Dermis blood vessel endothelial cell (primary cell): Measurements from ENCODE around the gene RAB7B. TPM values are rescaled to one million over a fixed set of nuclear protein-coding genes. Genes with fewer than 3 reads are reported as not detected.

Experiments used
- DNase-seq: peaks from one replicate; pipeline ENCODE4 v3.0.0; 2010
- total RNA-seq: library from RNA; depleted of rRNA; stranded (reverse); fragments of >200 nt; gene quantifications from 2 replicates; pipeline ENCODE4 v1.2.3, GENCODE V29; 2014

The RAB7B gene
- total RNA-seq, 1 donor from 2014 or later, result not detected

DNA sequence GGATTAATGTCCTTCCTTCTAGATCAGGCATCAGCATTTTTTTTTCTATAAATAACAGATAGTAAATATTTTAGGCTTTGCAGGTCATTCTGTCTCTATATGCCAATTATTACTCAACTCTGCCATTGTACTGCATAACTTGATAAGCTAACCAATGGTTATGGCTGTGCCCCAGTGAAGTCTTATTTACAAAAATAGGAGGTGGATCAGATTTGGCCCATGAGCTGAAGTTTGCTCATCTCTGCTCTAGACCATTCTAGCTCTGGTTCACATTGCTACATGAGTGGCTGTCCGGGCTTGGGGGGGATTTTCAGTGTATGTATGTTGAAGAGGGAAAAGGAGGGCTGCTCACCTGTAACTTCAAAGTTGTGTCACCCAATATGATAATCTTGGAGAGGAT lies 10.1 kb downstream of the RAB7B start:
- DNase-seq, result no peak

DNA sequence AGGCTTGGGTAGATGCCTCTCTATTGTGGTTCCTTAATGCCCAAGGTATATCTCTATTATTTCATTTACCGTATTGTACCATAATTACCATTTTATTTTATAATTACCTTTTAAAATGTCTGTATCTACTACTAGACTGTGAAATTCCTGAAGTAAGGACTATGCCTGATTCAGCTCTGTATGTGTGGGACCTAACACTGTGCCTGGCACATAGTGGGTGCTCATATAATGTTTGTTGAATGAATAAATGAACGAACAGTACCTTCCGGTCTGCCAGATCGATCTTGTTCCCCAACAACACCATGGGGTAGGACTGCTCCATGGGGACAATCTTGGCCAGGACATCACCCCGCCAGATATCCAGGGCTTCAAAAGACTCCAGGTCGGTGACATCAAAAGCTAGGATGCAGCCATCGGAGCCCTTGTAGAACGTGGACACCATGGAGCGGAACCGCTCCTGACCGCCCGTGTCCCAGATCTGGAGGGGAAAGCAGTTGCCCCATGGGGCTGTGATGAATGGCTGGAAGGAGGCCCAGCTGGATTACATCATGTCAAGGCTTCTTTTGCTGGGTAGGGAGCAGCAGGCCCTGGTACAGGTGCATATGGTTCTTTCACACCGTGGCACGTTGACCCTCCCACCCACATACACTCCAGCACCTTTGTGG lies 10.8 kb downstream of the RAB7B start:
- DNase-seq, result no peak

DNA sequence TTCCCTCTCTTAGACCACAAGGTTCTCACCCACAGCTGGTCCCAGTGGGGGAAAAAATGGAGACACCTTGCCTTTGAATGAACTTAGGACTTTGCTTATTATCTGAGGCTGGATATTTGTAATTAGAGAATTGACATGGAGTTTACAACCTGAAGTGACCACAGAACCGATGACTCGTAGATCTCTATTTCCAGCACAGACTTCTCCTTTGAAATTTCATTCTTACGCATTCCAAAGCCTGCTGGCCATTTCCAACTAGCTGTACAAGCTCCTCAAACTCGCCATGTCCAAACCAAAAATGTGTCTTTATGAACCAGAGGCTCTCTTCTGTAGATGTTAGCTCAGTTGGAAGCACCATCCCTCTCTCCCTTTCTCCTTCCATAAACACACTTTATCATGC lies 12.0 kb downstream of the RAB7B start:
- no peak for DNase-seq

DNA sequence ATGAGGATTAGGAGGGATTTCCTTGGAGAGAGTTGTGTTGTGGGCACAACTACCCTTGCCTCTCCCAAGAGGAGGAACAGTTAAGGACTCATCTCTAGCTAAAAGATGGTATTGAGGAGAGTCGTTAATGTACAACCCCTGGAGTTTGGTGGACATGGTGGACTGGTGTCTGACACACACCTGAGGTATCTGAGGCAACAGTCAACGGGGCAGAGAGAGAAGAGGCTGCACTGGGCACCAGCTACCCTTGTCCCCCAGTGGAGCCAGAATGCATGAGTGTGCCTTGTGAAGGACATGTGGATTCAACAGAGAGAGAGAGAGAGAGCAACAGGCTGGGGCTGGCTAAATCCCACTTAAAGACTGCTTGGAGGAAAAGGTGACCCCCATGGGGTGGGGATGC lies 13.0 kb downstream of the RAB7B start:
- no peak for DNase-seq

- DNase-seq, result no peak
Measured at GRCh38 chr1:205989786-205990185, 13.4 kb downstream of the RAB7B start.

DNA sequence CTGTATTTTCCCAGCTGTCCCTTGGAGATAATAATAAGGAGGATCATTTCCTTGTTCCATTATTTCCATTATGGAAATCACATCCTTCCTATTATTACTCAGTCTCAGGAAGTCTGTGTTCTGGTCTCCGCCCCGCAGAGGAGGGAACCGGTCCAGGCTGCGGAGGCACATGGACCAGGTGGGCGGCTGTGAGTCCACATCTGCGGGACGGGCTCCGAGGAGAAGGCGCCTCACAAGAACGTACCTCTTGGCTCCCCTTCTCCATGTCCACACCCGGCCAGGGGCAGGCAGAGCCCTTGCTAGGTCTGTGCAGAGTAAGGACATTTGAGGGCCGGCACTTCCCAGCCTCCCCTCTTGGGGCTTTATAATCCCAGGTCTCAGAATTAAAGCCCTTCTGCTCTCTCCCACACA lies 14.6 kb downstream of the RAB7B start:
- peak; percentile 80 for DNase-seq

- no peak for DNase-seq
Measured at GRCh38 chr1:205986861-205987260, 16.3 kb downstream of the RAB7B start.

DNA sequence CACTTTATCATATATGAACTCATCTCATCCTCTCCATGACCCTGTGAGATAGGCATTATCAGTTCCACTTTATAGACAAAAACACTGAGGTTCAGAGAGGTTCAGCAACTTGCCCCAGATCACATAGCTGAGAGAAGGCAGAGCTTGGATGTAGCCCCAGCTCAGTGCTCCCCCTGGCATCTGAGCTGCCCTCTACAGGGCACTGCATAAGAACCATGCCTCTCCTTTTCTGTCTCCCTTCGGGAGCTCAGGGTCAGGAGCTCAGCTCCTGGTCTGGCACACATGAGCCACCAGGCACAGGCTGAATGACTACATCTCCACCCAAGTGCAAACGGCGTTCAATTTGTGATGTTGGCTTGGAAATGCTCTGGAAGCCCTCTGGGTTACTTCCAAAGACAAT lies 16.9 kb downstream of the RAB7B start:
- no peak for DNase-seq

DNA sequence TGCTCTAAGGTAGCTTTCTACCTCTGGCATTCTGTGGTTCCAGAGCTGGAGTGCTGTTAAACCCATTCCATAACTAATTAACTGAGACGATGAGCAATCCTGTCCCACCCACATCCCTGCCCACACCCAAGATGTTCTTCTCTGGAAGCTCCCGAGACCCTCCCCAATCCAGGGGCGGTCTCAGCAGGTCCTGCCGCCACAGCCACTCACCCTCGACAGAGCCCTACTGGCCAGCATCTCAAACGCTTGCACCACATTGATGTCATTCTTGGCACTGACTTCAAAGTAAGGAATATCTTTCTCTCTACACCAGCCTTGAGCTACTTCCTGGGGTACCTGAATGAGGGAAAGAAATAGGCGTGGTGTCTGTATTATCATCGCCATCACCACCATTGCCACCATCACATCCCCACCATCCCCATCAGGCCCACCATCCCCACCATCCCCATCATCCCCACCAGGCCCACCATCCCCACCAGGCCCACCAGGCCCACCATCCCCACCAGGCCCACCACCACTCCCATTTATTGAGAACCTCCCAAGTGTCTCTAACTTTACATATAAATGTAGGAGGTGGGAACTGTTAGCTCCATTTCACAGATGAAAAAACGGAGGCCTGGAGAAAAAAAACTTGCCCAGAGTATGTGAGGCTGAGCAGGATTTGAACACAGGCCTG lies 17.7 kb downstream of the RAB7B start:
- DNase-seq, result no peak

DNA sequence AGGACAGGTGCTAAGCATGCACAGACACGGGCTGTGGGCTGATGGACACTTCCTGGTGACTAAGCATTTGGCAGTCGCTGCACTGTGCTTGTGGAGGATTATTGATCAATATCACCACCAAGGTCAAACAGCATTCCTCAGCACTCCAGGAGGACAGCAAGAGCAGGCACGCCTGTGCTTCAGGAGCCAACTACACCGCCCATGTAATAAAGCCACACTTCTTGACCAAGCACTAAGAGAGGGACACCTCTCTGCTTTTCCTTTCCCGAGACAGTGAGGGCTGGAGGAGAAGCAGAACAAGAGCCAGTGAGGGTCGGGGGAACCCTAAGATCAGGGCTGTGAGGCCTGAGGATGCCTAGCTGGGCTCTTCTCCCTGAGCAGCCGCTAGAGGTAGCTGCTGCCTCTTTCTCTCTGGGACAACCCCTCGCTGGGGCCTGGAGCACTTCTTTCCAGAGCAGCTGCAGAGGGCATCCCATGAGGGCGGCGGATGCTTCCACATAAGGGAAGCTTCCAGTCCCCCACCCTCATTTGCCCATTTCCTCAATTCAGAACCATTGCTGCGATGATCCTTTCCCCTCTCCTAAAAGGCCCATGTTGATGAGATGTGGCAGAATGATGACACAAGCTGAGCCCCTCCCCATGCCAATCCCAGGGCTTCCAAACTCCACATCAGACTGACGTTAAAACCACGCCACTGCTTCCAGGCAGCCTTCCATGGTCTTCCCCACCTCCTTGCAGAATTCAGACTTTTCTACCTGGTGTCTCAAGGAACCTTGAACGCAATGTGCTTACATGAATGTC lies 19.1 kb downstream of the RAB7B start:
- peak; percentile 82 for DNase-seq

GRCh38 chr1:205981257-205981656 lies 21.9 kb downstream of the RAB7B start:
- no peak for DNase-seq

DNA sequence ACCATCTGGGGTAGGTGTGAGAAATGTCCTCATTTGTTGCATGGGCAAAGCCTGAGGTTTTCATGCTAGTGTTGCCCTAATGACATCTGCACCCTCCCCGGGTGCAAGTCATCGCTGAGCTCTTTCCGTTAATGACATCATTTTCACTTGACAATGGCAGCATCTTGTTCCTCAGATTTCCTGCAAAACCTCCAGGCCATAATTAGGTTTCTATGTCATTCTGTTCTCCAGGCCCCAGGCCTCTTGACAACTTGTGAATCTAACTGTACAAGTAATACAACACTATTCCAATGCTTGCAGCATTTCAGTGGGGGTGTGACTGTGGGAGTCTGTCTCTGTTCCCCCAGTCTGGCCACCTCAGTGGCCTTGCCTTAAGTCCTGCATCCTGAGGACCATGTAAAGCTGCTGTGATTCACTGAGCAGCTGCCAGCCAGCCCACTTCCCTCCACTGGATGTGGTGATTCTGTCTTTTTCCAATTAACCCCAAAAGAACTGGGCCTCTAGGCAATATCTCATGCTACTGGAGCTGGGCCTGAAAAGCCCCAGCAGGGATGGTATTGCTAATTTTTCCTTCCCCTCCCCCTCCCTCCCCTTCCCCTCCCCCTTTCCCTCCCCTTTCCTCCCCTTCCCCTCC lies 22.8 kb downstream of the RAB7B start:
- DNase-seq, result peak; percentile 75

DNA sequence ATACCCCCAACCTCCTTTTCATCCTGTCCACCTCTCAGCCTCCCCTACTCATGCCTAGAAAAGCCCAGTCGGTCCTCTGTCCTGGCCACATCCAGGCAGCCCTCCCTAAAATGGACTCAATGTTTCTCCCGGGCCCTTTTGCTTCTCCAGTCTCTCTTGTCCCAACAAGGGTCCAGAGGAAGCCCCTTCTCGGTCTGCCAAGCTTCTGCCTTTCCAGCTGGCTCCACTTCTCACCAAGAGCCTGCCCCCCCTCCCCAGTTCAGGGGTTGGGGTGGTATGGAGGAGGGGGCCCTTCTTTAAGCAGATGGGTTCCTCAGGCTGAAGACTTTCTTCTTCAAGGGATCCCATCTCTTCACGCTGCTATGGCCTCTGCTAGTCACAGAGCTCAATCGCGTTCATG lies 23.9 kb downstream of the RAB7B start:
- no peak for DNase-seq

- DNase-seq, result no peak
Measured at GRCh38 chr1:205978676-205979075, 24.5 kb downstream of the RAB7B start.

DNA sequence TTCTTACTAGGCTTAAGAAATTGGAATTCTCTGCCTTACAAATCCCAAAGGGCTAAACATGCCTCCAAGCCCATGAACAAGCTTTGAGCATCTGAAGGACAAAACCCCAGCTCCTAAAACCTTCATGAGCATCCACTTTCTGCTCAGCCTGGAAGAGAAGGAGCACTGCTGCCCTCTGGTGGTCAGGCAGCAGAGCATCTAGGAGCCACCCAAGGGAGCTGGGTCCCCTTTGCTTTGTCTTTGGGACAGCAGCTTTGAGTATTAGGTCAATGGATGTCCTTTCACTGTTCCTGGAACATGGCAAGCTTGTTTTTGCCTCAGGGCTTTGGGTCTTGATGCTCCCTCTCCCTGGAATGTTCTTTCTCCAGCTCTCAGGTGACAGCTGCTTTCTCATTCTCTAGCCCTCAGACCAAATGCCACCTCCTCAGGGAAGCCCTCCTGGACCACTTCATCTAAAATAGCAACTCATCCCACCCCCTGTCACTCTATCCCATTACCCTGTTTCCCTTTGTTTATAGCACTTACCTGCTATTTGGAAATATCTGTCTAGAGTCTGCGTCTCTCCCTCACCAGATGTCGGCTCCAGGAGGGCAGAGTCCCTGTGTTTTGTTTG lies 25.7 kb downstream of the RAB7B start:
- DNase-seq, result peak; percentile 91

DNA sequence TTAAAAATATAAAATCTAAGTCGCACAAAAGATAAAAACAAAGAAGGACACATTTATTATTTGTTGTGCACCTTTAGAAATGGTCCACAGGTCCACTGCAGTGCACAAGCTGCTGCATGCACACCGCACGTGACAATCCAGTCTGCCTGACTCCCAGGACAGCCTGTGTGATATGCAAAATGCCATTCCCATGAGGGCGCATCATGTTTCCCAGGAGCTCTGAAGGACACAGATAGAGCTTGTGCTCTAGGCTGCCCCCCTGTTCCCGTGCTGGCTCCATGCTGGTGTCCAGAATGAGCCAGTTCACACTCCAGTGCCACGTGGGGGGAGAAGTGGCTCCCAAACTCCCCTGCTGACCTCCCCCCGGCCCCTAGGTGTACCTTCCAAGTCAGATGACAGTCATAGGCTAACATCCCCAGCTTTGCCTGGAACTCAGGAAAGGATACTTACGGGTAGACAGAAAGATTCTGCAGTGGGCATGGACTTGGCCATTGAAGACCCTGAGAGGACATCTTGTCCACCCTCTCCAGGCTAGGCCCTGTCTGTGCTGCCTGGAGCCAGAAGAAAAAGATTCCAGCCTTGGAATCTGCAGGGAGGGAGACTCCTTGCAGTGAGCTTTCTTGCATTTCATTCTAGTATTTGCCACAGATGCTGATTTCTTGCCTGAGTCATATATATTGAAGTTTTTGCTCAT lies 26.3 kb downstream of the RAB7B start:
- no peak for DNase-seq

GRCh38 chr1:205976036-205976435 lies 27.2 kb downstream of the RAB7B start:
- no peak for DNase-seq

DNA sequence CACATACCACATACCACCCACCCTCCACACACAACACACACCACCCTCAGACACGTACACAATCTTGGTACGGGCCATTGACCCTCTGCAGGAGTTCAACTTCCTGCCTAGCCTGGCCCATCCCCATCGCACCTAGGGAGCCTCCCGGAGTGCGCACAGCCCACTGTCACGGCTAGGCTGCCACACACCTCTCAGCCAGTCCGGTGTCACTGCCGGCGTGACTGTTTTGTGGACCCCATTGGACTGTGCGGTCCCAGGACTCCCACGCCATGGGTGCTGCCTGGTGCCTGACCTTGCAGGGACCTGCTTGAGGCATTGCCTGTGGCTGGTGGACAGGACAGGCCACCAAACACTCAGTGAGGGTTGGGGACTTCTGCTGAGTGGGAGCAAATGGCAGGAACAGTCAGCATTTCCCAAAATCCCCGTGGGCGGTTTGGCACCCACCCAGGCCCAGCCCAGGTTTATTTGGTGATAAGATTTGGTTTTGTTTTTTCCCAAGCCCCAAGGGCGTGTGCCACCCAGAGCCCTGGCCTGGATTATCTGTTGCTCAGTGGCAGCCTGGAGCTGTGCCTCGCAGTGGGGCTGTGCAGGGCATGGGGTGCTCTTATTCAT lies 27.7 kb downstream of the RAB7B start:
- no peak for DNase-seq

DNA sequence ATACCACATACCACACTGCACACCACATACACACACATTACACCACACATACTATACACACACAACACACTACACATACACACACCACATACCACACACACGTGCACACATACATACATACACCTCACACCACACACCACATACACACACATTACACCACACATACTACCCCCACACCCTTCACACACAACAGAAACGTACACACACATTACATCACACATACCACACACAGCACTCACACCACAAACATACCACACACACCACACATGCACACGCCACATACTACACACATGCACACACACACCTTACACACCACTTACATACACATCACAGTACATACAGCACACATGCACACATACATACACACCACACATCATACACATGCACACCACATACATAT lies 28.5 kb downstream of the RAB7B start:
- no peak for DNase-seq

- DNase-seq, result no peak
Measured at GRCh38 chr1:205973377-205974232, 29.6 kb downstream of the RAB7B start.
